ENCODE results near the gene EFNA4.
A peak's percentile ranks its signal among the peaks of the same experiment; 100 is the strongest.

EFNA4 gene

DNA sequence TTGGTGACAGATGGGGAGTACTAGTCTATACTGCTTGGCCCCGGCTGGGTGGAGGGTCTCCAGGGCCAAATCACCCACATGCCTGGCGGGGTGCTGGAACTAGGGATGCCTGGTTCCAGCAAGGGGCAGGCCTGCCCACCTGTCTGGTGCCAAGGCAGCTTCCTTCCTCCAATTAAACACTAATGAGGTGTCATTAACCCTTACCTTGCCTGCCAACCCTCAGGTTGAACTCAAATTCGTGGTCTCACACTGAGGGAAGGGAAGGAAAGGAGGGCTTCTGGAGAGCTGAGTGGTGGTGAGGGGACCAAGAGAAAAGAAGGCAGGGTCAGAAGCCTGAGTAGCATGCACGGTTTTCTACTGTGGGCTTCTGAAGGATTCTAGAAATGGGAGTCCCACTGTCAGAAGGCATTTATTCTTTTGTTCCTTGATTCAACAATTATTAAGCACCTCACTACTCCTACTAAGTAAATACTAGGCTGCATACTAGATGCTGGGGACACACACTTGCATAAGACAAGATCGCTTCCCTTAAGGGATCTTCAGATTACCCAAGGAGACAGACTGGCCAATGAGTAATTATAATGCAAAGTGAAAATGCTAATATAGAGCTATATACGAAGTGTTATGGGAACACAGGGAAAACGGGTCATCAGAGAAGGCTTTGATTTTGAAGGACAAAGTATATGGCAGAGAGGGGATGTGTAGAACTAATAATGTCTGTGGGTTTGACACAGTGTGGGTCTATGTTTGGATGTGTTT lies 9.2 kb downstream of the EFNA4 start:
- Mint-ChIP-seq H3K4me1 (peaks cover 31% of the 10 kb centered on the region), H3K27me3 (no peaks in the 10 kb centered on the region), H3K36me3 (peaks cover 10% of the 10 kb centered on the region), H3K9me3 (no peaks in the 10 kb centered on the region), H3K27ac (no peak overlapping the region), H3K4me3 (no peak overlapping the region)
- no peak for ATAC-seq

DNA sequence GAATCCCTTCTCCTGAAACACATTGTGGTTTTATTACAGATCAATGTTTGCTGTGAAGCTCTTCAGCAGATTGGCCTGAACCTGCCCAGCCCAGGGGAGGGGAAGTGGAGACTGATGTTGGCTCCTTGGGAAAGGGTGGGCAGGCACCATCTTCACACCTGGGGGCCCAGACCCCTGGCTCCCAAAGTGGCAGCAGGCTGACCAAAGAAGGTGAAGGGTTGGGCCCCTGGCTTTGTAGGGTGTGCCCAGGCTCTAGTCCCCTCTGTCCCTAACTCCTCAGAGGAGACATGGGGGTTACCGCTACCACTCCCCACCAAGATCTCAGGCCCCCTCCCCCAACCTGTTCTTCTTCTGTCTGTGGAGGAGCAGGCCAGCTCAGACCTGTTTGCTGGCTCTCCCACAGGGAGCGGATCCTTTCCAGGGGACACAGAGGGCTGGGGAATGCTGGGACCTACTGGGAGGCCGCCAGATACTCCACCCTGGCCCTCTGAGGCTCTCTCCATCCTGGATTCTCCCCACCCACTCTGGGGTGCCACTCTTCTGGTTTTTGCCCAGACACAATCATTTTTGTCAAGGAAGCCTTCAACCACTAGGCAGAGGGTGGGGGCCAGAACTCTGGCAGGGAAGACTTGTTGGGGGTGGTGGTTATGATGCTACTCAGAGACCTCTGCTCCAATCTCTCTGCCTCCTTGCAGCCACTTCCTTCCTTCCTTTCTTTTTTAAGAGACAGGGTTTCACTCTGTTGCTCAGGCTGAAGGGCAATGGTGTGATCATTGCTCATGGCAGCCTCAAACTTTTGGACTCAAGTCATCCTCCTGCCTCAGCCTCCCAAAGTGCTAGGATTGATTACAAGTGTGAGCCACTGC lies 10.1 kb downstream of the EFNA4 start:
- no peak for ATAC-seq
- peaks cover 5% of the 10 kb centered on the region for H3K36me3 Mint-ChIP-seq
- H3K27ac Mint-ChIP-seq: no peak overlapping the region
- H3K9me3 Mint-ChIP-seq: no peaks in the 10 kb centered on the region
- H3K4me3 Mint-ChIP-seq: no peak overlapping the region
- H3K4me1 Mint-ChIP-seq: peaks cover 38% of the 10 kb centered on the region
- no peaks in the 10 kb centered on the region for H3K27me3 Mint-ChIP-seq

DNA sequence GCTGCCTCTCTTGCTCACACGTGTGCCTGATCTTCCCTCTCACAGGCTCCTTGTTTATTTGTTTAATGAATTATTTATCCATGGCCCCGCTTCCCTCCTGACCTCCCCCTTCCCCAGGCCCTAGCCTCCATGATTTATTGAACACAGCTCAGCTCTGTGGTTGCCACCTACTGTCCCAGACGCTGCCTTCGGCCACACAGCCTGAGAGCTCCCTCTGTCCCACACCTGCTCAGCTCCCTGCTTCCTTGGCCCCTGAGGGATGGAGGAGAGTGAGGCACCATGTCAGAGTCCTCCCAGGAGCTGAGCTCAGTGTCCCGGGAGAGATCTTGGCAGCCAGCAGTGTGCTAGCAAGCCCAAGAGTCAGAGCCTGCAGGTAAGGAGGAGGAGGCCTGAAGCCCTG lies 12.0 kb downstream of the EFNA4 start:
- Mint-ChIP-seq H3K4me1 (peaks cover 43% of the 10 kb centered on the region), H3K4me3 (no peak overlapping the region), H3K9me3 (no peaks in the 10 kb centered on the region), H3K36me3 (no peaks in the 10 kb centered on the region), H3K27me3 (peaks cover 15% of the 10 kb centered on the region), H3K27ac (no peak overlapping the region)
- no peak for ATAC-seq

GRCh38 chr1:155076371-155076770 lies 12.8 kb downstream of the EFNA4 start:
- no peak overlapping the region for H3K27ac Mint-ChIP-seq

DNA sequence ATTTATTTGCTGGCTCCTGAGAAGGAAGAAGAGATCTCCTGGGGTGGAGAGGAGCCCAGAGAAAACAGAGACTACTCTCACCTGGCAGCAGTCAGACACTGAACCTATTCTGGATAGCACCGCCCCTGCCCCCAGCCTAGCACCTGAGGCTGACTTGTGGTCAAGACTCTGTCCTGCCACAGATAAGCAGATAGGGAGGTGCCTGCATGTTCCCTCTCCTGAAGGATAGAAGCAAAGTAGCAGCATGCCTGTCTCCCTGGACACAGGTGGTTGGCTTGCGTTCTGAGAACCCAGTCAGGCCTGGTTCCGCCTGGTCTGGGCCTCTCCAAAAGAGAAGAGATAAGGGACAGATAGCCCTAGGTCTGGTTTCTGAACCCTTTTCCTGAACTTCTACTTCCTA lies 13.8 kb downstream of the EFNA4 start:
- Mint-ChIP-seq H3K27me3 (peaks cover 28% of the 10 kb centered on the region), H3K4me1 (peaks cover 46% of the 10 kb centered on the region), H3K27ac (no peak overlapping the region), H3K4me3 (no peak overlapping the region), H3K36me3 (no peaks in the 10 kb centered on the region), H3K9me3 (no peaks in the 10 kb centered on the region)
- ATAC-seq: no peak

More at GRCh38 chr1:155076371-155076770, 12.8 kb downstream of the EFNA4 start:
- H3K4me1 Mint-ChIP-seq: peaks cover 42% of the 10 kb centered on the region
- H3K27me3 Mint-ChIP-seq: peaks cover 19% of the 10 kb centered on the region
- no peaks in the 10 kb centered on the region for H3K36me3 Mint-ChIP-seq
- no peaks in the 10 kb centered on the region for H3K9me3 Mint-ChIP-seq
- no peak overlapping the region for H3K4me3 Mint-ChIP-seq
- ATAC-seq: no peak

DNA sequence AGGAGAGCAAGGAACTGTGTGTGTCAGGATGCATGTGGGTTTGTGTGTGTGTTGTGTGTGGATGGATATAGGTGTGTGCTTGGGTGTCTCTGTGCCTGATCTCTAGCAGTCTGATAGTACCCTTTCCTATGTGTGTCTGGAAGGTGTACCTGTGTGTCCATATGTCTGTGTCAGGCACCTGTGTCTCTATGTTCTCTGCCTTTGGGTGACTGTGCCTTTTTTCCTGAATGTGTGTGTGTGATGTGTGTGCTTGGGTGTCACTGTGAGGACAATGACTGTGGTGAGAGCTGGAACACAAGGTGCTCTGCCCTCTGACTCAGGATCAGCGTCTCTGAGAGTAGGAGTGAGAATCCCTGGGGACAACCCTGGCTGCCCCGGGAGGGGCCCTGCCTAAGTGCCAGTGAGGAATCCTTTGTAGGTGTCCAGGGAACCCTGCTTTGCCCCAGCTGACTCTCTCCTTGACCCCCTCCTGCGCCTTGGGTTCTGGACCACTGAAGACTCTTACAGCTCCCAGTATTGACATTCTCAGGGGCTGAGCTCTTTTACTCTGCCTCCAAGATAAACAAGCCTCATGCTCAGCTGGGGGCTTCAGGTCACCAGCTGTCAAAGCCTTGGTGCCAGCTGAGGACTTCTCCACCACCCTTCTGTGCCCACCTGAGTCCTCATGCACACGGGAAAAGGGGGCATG lies 14.4 kb downstream of the EFNA4 start:
- H3K9me3 Mint-ChIP-seq: no peaks in the 10 kb centered on the region
- no peak for ATAC-seq
- H3K4me3 Mint-ChIP-seq: no peak overlapping the region
- H3K27me3 Mint-ChIP-seq: peaks cover 34% of the 10 kb centered on the region
- no peaks in the 10 kb centered on the region for H3K36me3 Mint-ChIP-seq
- H3K27ac Mint-ChIP-seq: no peak overlapping the region
- H3K4me1 Mint-ChIP-seq: peaks cover 50% of the 10 kb centered on the region

DNA sequence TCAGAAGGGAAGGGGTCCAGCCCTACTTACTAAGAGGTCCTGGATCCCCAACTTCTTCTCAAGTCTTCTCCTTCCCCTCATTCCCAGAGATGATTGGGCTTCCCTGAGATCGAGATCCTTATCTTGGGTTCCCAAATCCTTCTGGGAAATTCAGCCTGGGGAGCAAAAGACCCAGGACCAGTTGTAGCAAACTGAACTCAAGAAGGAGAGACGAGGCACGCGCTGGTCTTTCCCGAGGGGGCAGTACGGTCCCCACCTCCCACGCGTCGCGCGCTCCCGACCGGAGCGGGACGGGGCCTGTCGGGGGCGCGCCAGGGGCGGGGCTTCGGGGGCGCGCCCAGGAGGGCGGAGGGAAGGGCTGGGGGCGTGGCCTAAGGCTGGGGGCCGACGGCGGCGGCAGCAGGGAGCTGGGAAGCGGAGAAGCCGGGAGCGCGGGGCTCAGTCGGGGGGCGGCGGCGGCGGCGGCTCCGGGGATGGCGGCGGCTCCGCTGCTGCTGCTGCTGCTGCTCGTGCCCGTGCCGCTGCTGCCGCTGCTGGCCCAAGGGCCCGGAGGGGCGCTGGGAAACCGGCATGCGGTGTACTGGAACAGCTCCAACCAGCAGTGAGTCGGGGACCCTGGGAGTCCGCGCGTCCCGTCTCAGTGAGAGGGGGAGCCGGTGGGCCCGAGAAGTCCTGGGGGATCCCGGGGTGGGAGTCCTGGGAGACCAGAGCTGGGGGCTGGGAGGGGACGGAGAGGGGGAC lies 15.1 kb downstream of the EFNA4 start, which contains the start of gene EFNA3:
TSS of gene EFNA3 (plus strand) at position 369 of the 741 bp plus-strand sequence. CDS start at position 474, 105 bp downstream.
- peaks cover 46% of the 10 kb centered on the region for H3K4me1 Mint-ChIP-seq
- H3K4me3 Mint-ChIP-seq: peak within 1 kb of the TSS; percentile 68
- H3K27ac Mint-ChIP-seq: peak within 1 kb of the TSS; percentile 50
- peaks cover 41% of the 10 kb centered on the region for H3K27me3 Mint-ChIP-seq
- peak; percentile 68 for ATAC-seq
- H3K9me3 Mint-ChIP-seq: no peaks in the 10 kb centered on the region
- H3K36me3 Mint-ChIP-seq: no peaks in the 10 kb centered on the region

DNA sequence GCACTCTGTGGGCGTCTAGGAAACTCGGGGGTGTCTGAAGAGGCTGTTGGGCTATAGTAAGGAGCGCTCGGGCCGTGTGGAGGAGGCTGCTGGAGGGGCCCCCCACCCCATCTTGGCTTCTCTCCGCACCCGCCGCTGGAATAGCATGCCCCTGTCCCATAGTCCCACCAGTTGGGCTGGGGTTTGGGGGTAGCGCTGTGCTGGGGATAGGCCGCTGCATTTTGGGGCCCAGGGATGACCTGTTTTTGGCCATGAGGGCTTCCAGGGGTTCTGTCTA lies 15.6 kb downstream of the EFNA4 start:
- Mint-ChIP-seq H3K27ac (peak overlapping the region; percentile 50), H3K27me3 (peaks cover 47% of the 10 kb centered on the region), H3K4me1 (peaks cover 47% of the 10 kb centered on the region), H3K4me3 (peak overlapping the region; percentile 68), H3K36me3 (no peaks in the 10 kb centered on the region), H3K9me3 (no peaks in the 10 kb centered on the region)
- ATAC-seq: no peak

GRCh38 chr1:155079487-155080311 lies 16.2 kb downstream of the EFNA4 start:
- H3K27ac Mint-ChIP-seq: peak overlapping the region; percentile 50

DNA sequence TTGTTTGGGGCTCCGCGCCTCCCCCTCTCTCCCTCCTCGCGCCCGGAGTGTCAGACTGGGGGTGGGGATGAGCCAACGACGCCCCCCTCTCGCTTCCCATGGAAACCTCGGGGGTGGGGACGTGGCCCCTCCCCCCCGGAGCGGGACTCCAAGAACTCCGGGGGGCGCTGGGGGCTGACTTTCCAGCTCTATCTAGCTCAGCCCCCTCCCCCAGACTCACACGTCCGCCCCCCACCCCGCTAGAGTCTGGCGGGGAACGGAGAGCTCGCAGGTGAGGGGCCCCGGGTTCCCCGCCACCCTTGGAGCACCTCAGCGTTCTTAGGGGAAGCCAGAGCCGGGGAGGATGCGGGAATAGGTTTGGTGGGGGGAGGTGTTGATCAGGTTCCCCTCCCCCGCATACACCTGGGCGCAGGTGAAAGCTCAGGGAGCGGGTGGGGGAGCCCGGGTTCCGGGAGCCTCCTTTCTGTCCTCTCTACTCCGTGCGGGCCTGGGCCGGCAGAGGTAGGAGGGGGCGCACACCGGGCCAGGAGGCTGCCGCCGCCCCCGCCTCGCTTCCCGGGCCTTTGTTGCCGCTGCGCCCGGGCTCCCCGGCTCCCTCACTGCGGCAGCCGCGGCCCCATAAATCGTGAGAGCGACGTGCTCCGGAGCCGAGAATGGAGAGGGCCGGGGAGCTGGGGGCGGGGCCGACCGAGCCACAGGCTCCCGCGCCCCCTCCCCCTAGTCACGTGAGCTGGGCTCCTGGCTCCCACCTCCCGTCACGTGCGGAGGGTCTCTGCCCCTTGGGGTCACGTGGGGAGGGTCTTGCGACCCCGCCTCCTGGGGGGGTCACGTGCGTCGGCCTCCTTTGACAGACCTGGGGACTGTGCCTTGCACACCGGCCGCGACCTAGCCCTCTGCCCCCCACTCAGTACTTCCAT lies 17.0 kb downstream of the EFNA4 start:
- H3K27me3 Mint-ChIP-seq: peaks cover 47% of the 10 kb centered on the region
- no peak overlapping the region for H3K27ac Mint-ChIP-seq
- H3K4me3 Mint-ChIP-seq: peak overlapping the region; percentile 6

More at GRCh38 chr1:155079487-155080311, 16.2 kb downstream of the EFNA4 start:
- Mint-ChIP-seq H3K4me3 (peak overlapping the region; percentile 68), H3K27me3 (peaks cover 47% of the 10 kb centered on the region), H3K36me3 (no peaks in the 10 kb centered on the region), H3K9me3 (no peaks in the 10 kb centered on the region), H3K4me1 (peaks cover 52% of the 10 kb centered on the region)
- no peak for ATAC-seq

GRCh38 chr1:155081472-155082300 lies 18.1 kb downstream of the EFNA4 start:
- ATAC-seq: no peak
- no peak overlapping the region for H3K27ac Mint-ChIP-seq
- H3K4me1 Mint-ChIP-seq: peaks cover 66% of the 10 kb centered on the region
- H3K4me3 Mint-ChIP-seq: peak overlapping the region; percentile 65
- H3K36me3 Mint-ChIP-seq: no peaks in the 10 kb centered on the region
- H3K9me3 Mint-ChIP-seq: no peaks in the 10 kb centered on the region
- H3K27me3 Mint-ChIP-seq: peaks cover 47% of the 10 kb centered on the region

More for the DNA sequence above, 17.0 kb downstream of the EFNA4 start:
- Mint-ChIP-seq H3K9me3 (no peaks in the 10 kb centered on the region), H3K36me3 (no peaks in the 10 kb centered on the region), H3K4me1 (peaks cover 57% of the 10 kb centered on the region)
- ATAC-seq: no peak

- Mint-ChIP-seq H3K27ac (no peak overlapping the region), H3K4me1 (peaks cover 66% of the 10 kb centered on the region)
- no peak for ATAC-seq
Measured at GRCh38 chr1:155082301-155083051, 18.9 kb downstream of the EFNA4 start.

More at GRCh38 chr1:155082301-155083051, 18.9 kb downstream of the EFNA4 start:
- H3K4me3 Mint-ChIP-seq: peak overlapping the region; percentile 65
- H3K36me3 Mint-ChIP-seq: no peaks in the 10 kb centered on the region
- H3K27me3 Mint-ChIP-seq: peaks cover 47% of the 10 kb centered on the region
- no peaks in the 10 kb centered on the region for H3K9me3 Mint-ChIP-seq
